ENCODE data around the gene RPS6KL1. TPM values are rescaled to one million over a fixed set of nuclear protein-coding genes. Genes with fewer than 3 reads are reported as not detected.

The RPS6KL1 gene
- total RNA-seq, 1 experiment from 2014 or later, result 18.8 TPM

GRCh38 chr14:74855945-74856344 lies 67.1 kb downstream of the RPS6KL1 start:
- H4K20me1 ChIP-seq (ENCODE audit: control insufficient read depth, insufficient read depth, insufficient read length), result no peaks in the 10 kb centered on the region
- no peak overlapping the region for H3K27ac Mint-ChIP-seq
- DNase-seq, result no peak
- no peak overlapping the region for H2AFZ ChIP-seq (ENCODE audit: low read length)
- no peak overlapping the region for H2BK12ac ChIP-seq (ENCODE audit: insufficient read length, low read depth, low read length)
- no peaks in the 10 kb centered on the region for H3K4me1 ChIP-seq (ENCODE audit: insufficient read depth, low read length)
- H3K9me3 ChIP-seq (ENCODE audit: control insufficient read depth, low read depth, low read length), result no peaks in the 10 kb centered on the region
- no peak overlapping the region for H3K4ac ChIP-seq (ENCODE audit: low read depth, low read length)
- no peak overlapping the region for H3K56ac ChIP-seq (ENCODE audit: insufficient read length, low read depth, low read length)
- H2BK15ac ChIP-seq (ENCODE audit: low read depth, low read length), result no peak overlapping the region
- H2BK20ac ChIP-seq (ENCODE audit: low read depth, low read length, poor library complexity, severe bottlenecking), result no peak overlapping the region
- no peak overlapping the region for H3K18ac ChIP-seq (ENCODE audit: insufficient read length, low read depth, low read length)
- no peak overlapping the region for H2BK5ac ChIP-seq (ENCODE audit: insufficient read length, low read length)
- H4K5ac ChIP-seq (ENCODE audit: insufficient read length, low read depth, low read length), result no peak overlapping the region
- no peaks in the 10 kb centered on the region; the same call in 1 of the 2 replicates for H3K27me3 Mint-ChIP-seq (ENCODE audit: low read depth)
- H3K4me2 ChIP-seq (ENCODE audit: insufficient read depth, insufficient read length, low read length), result no peak overlapping the region
- no peaks in the 10 kb centered on the region for H3K27me3 ChIP-seq (ENCODE audit: insufficient read depth, low read length)
- no peak overlapping the region for H4K8ac ChIP-seq (replicated peaks; ENCODE audit: insufficient read length, low read depth, low read length)
- H3K79me1 ChIP-seq (ENCODE audit: insufficient read depth, low read depth, low read length, poor library complexity, severe bottlenecking), result no peaks in the 10 kb centered on the region
- no peak overlapping the region for H4K91ac ChIP-seq (ENCODE audit: insufficient read length, low read depth, low read length)
- TF ChIP-seq, protein P1, sequence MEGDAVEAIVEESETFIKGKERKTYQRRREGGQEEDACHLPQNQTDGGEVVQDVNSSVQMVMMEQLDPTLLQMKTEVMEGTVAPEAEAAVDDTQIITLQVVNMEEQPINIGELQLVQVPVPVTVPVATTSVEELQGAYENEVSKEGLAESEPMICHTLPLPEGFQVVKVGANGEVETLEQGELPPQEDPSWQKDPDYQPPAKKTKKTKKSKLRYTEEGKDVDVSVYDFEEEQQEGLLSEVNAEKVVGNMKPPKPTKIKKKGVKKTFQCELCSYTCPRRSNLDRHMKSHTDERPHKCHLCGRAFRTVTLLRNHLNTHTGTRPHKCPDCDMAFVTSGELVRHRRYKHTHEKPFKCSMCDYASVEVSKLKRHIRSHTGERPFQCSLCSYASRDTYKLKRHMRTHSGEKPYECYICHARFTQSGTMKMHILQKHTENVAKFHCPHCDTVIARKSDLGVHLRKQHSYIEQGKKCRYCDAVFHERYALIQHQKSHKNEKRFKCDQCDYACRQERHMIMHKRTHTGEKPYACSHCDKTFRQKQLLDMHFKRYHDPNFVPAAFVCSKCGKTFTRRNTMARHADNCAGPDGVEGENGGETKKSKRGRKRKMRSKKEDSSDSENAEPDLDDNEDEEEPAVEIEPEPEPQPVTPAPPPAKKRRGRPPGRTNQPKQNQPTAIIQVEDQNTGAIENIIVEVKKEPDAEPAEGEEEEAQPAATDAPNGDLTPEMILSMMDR (conservative IDR thresholded peaks at IDR 0.05), result no peak
- no peaks in the 10 kb centered on the region for H3K23me2 ChIP-seq (ENCODE audit: insufficient read length, low read depth, low read length, poor library complexity, severe bottlenecking)
- no peak overlapping the region for H3K14ac ChIP-seq (ENCODE audit: insufficient read depth, low read length)
- no peaks in the 10 kb centered on the region for H3K36me3 Mint-ChIP-seq (ENCODE audit: insufficient read depth in 1 of 3, low read depth in 3 of 3)
- no peaks in the 10 kb centered on the region for H3K9me3 Mint-ChIP-seq
- no peak overlapping the region for H2BK120ac ChIP-seq (ENCODE audit: low read depth, low read length, poor library complexity, severe bottlenecking)
- H3K4me1 Mint-ChIP-seq, result no peaks in the 10 kb centered on the region
- no peak overlapping the region for H3K27ac ChIP-seq (ENCODE audit: insufficient read length, low read depth, low read length)
- no peaks in the 10 kb centered on the region for H3K79me2 ChIP-seq (ENCODE audit: insufficient read depth, low read length)
- no peak overlapping the region for H3K4me3 Mint-ChIP-seq
- WGBS (ENCODE audit: extremely low coverage, insufficient read length, low lambda C conversion rate), result no CpG with 5 or more reads among the region's 4 CpGs
- H3K9ac ChIP-seq (ENCODE audit: extremely low read depth, insufficient read length, low read length), result no peak overlapping the region
- H3K23ac ChIP-seq (ENCODE audit: insufficient read length, low read depth, low read length), result no peak overlapping the region
- H2AK5ac ChIP-seq (ENCODE audit: insufficient read length, low read length), result no peak overlapping the region
- no peak overlapping the region for H3T11ph ChIP-seq (ENCODE audit: low read length)
